GM23248 (cell line): ENCODE measurements around the gene AGBL3. TPM values are rescaled to one million over a fixed set of nuclear protein-coding genes. Genes with fewer than 3 reads are reported as not detected.

Experiments
- DNase-seq: peaks from one replicate; pipeline ENCODE4 v3.0.0-alpha.2; 2015
- H2AFZ ChIP-seq: fragments of 200-600 bp; sonication (generic); 2 replicates; pipeline ENCODE4 v1.6.1; 2016; ENCODE audit warnings: antibody characterized with exemption
- H3F3A ChIP-seq: fragments of 200-600 bp; sonication (generic); 2 replicates; pipeline ENCODE4 v1.6.1; 2016; ENCODE audit warnings: mild to moderate bottlenecking, antibody characterized with exemption, mixed run types; ENCODE audit not compliant: insufficient read depth
- H3K27ac ChIP-seq: fragments of 200-600 bp; sonication (generic); 2 replicates; pipeline ENCODE4 v1.5.1; 2016; ENCODE audit warnings: mild to moderate bottlenecking
- H3K27me3 ChIP-seq: fragments of 200-600 bp; sonication (generic); replicated peaks from 2 replicates; pipeline ENCODE4 v1.6.1; 2016; ENCODE audit warnings: mild to moderate bottlenecking; ENCODE audit not compliant: insufficient read depth
- H3K36me3 ChIP-seq: fragments of 200-600 bp; sonication (generic); 2 replicates; pipeline ENCODE4 v1.6.1; 2016; ENCODE audit warnings: low read depth, mild to moderate bottlenecking
- H3K4me1 ChIP-seq: fragments of 200-600 bp; sonication (generic); 2 replicates; pipeline ENCODE4 v1.6.1; 2016; ENCODE audit warnings: mild to moderate bottlenecking; ENCODE audit not compliant: insufficient read depth
- H3K4me2 ChIP-seq: fragments of 200-600 bp; sonication (generic); one replicate; pipeline ENCODE4 v1.6.1; 2016; ENCODE audit warnings: mild to moderate bottlenecking; ENCODE audit not compliant: unreplicated experiment
- H3K4me3 ChIP-seq: fragments of 200-600 bp; sonication (generic); 2 replicates; pipeline ENCODE4 v1.5.1; 2016; ENCODE audit warnings: mild to moderate bottlenecking
- H3K79me2 ChIP-seq: fragments of 200-600 bp; sonication (generic); 2 replicates; pipeline ENCODE4 v1.6.1; 2016; ENCODE audit warnings: mild to moderate bottlenecking; ENCODE audit not compliant: insufficient read depth
- H3K9ac ChIP-seq: fragments of 200-600 bp; sonication (generic); 2 replicates; pipeline ENCODE4 v1.6.1; 2016; ENCODE audit warnings: mild to moderate bottlenecking
- H3K9me2 ChIP-seq: fragments of 200-600 bp; sonication (generic); 2 replicates; pipeline ENCODE4 v1.6.1; 2016; ENCODE audit warnings: mixed run types, mild to moderate bottlenecking, moderate library complexity; ENCODE audit not compliant: insufficient read depth
- H3K9me3 ChIP-seq: fragments of 200-600 bp; sonication (generic); one replicate; pipeline ENCODE4 v1.6.1; 2017; ENCODE audit warnings: low read depth
- H4K20me1 ChIP-seq: fragments of 200-600 bp; sonication (generic); 2 replicates; pipeline ENCODE4 v1.6.0; 2016; ENCODE audit not compliant: insufficient read depth
- EZH2 ChIP-seq: fragments of 200-600 bp; sonication (generic); IDR thresholded peaks from 2 replicates; pipeline ENCODE4 v1.6.1; 2018; ENCODE audit warnings: antibody characterized with exemption, mild to moderate bottlenecking; ENCODE audit not compliant: insufficient read depth, poor library complexity, severe bottlenecking
- EZH2phosphoT487 ChIP-seq: fragments of 200-600 bp; sonication (generic); IDR thresholded peaks from 2 replicates; pipeline ENCODE4 v1.6.1; 2018; ENCODE audit warnings: antibody characterized with exemption, moderate library complexity, mild to moderate bottlenecking, low read depth; ENCODE audit not compliant: insufficient read depth
- WGBS, 2 experiments: methylation state at CpG; one replicate each; pipeline ENCODE4 v1.1.6; 2015 to 2017; ENCODE audit warnings: low lambda C conversion rate in 2 of 2, low coverage in 1 of 2; ENCODE audit errors: missing lambda C conversion rate in 2 of 2; 5-methylcytosine and 5-hydroxymethylcytosine counted together
- in situ Hi-C: fragments of 300-500 bp; cut with MboI; formaldehyde crosslinking; loops from 2 replicates; pipeline ENCODE4 v1.15.0; 2020
- polyA plus RNA-seq: library from polyadenylated mRNA; unstranded; fragments of >200 nt; fragmentation: Nextera tagmentation; extraction: Ambion mirVana; gene quantifications from 2 replicates; pipeline ENCODE4 v1.2.1, GENCODE V29; 2016
- total RNA-seq: library from RNA; depleted of rRNA; stranded (reverse); fragments of >200 nt; shearing (Covaris generic); gene quantifications from 2 replicates; pipeline ENCODE4 v1.2.3, GENCODE V29; 2014

Gene AGBL3
- total and polyA plus RNA-seq, 2 experiments from 2014 or later: 1.4 to 2.4 TPM

DNA sequence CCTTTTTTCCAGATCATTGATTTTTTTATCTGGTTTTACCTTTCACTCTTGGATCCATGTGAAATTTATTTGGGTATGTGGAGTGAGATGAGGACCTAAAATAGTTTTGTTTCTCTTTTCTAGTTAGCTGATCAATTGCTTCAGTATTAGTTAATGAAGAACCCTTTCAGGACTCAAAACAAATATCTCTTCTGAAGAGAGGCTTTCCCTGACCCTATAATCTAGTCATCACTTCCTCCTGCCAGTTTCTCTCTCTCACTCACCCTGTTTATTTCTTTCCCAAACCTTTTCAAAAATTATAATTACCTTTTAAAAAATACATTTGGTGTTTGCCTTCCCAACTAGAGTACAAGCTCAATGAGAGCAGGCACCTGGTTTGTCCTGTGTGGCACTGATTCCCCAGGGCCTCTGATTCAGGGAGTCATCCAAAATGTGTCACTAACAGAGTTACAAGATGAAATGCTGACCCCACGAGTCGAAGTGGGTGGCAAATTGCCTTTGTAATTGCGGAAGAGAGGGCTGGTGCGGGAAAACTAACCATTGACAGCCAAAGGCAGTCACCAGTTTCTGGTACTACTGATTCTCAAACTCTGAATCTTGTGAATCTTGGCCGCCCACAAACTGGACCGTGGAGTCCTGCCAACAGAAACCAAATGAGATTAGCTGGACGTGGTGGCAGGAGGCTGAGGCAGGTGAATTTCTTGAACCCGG is 163.9 kb downstream of the AGBL3 start:
- Histone ChIP-seq H3K4me1 (0 out of 2 replicates have a peak, but pooled peaks cover 4% of the 10 kb centered on the region), H3K9me2 (no peaks in the 10 kb centered on the region), H3K9me3 (no peaks in the 10 kb centered on the region), H3K27ac (no peak overlapping the region), H3F3A (no peaks in the 10 kb centered on the region), H3K36me3 (no peaks in the 10 kb centered on the region), H3K4me2 (no peak overlapping the region), H3K4me3 (no peak overlapping the region), H4K20me1 (no peaks in the 10 kb centered on the region), H3K27me3 (no peaks in the 10 kb centered on the region), H3K9ac (no peak overlapping the region), H2AFZ (no peak overlapping the region), H3K79me2 (no peaks in the 10 kb centered on the region)
- TF ChIP-seq EZH2 (no peak), EZH2phosphoT487 (no peak)
- in situ Hi-C loops: no loop called here
- WGBS, 2 experiments: 57 to 68% methylated on average over 8 of the region's 8 CpGs
- no peak for DNase-seq

DNA sequence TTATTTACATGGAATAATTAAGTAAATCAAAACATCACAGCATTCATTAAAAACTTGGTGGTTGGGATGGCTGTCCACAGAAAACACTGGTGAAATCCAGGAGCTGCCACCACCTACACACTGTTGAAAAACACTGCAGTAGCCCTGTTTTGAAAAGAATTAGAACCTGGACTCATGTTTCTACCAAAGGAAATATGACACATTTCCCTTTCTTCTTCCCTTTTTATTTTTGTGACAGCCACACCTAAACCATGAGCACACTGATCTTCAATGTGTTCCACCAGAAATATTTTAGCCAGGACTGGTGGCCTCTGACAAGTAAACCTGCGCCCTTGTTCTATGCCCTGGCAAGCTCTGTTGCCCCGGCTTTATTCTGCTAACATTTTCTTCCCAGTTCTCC is 164.8 kb downstream of the AGBL3 start:
- Histone ChIP-seq H2AFZ (no peak overlapping the region), H3K9ac (no peak overlapping the region), H3K36me3 (no peaks in the 10 kb centered on the region), H3K27ac (no peak overlapping the region), H3K79me2 (no peaks in the 10 kb centered on the region), H3F3A (no peaks in the 10 kb centered on the region), H3K4me2 (no peak overlapping the region), H3K9me2 (no peaks in the 10 kb centered on the region), H3K4me1 (0 out of 2 replicates have a peak, but pooled peaks cover 4% of the 10 kb centered on the region), H3K27me3 (no peaks in the 10 kb centered on the region), H3K4me3 (no peak overlapping the region), H4K20me1 (no peaks in the 10 kb centered on the region), H3K9me3 (no peaks in the 10 kb centered on the region)
- TF ChIP-seq EZH2 (no peak), EZH2phosphoT487 (no peak)
- 61 to 69% methylated on average over 2 of the region's 2 CpGs for WGBS, 2 experiments
- in situ Hi-C loops: no loop called here
- DNase-seq: no peak

DNA sequence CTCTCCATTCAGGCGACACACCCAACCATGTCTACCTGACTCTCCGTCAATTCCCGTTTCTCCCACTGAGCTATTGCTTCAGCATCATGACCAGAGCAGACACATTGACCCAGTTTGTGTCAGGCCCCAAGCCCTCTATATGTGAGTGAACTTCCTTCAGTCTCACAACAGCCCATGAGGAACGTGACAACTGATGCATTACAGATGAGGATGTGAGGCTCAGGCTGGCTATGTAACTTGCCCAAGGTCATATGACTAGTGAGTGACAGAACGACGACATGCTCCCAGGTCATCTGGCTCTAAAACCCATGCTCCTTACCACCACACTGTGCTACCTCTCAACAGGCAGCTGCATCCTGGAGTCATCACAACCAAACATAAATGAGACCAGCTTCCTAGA is 165.2 kb downstream of the AGBL3 start:
- no peaks in the 10 kb centered on the region for H4K20me1 ChIP-seq
- no peak overlapping the region for H3K9ac ChIP-seq
- H3K4me2 ChIP-seq: no peak overlapping the region
- TF ChIP-seq EZH2phosphoT487 (no peak), EZH2 (no peak)
- no peak overlapping the region for H3K4me3 ChIP-seq
- no peaks in the 10 kb centered on the region for H3K9me3 ChIP-seq
- H3K9me2 ChIP-seq: no peaks in the 10 kb centered on the region
- DNase-seq: no peak
- H2AFZ ChIP-seq: no peak overlapping the region
- 82 to 87% methylated on average over 6 of the region's 6 CpGs for WGBS, 2 experiments
- no peaks in the 10 kb centered on the region for H3F3A ChIP-seq
- 0 out of 2 replicates have a peak, but pooled peaks cover 4% of the 10 kb centered on the region for H3K4me1 ChIP-seq
- H3K27me3 ChIP-seq: no peaks in the 10 kb centered on the region
- H3K36me3 ChIP-seq: no peaks in the 10 kb centered on the region
- H3K79me2 ChIP-seq: no peaks in the 10 kb centered on the region
- in situ Hi-C loops: no loop called here
- no peak overlapping the region for H3K27ac ChIP-seq

DNA sequence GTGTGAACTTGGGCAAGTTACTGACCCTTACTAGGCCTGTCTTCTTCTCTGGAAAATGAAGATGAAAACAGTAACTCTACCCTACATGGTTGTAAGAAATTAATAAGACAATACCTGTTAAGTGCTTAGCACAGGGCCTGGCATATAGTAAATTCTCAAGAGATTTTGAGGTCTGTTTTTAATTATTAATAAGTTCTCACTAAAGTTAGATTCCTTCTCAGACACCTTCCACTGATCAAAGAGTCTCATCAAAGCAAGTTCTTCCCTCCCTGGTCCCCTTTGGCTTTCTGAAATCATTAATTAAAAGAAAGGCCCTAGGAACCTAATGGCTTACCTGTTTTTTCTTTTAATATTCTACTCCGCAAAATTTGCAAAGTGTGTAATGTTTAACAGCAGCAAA is 166.1 kb downstream of the AGBL3 start:
- Histone ChIP-seq H3K79me2 (no peaks in the 10 kb centered on the region), H3K9ac (no peak overlapping the region), H4K20me1 (no peaks in the 10 kb centered on the region), H3K27ac (no peak overlapping the region), H3K36me3 (no peaks in the 10 kb centered on the region), H3K9me2 (no peaks in the 10 kb centered on the region), H3K4me3 (no peak overlapping the region), H3F3A (no peaks in the 10 kb centered on the region), H3K4me1 (no peaks in the 10 kb centered on the region), H2AFZ (no peak overlapping the region), H3K4me2 (no peak overlapping the region), H3K9me3 (no peaks in the 10 kb centered on the region), H3K27me3 (no peaks in the 10 kb centered on the region)
- TF ChIP-seq EZH2phosphoT487 (no peak), EZH2 (no peak)
- no peak for DNase-seq
- WGBS, 2 experiments: 89 to 94% methylated on average over 1 of the region's 1 CpG
- in situ Hi-C loops: no loop called here
